ENCODE data around the gene KATNB1.

Gene KATNB1

DNA sequence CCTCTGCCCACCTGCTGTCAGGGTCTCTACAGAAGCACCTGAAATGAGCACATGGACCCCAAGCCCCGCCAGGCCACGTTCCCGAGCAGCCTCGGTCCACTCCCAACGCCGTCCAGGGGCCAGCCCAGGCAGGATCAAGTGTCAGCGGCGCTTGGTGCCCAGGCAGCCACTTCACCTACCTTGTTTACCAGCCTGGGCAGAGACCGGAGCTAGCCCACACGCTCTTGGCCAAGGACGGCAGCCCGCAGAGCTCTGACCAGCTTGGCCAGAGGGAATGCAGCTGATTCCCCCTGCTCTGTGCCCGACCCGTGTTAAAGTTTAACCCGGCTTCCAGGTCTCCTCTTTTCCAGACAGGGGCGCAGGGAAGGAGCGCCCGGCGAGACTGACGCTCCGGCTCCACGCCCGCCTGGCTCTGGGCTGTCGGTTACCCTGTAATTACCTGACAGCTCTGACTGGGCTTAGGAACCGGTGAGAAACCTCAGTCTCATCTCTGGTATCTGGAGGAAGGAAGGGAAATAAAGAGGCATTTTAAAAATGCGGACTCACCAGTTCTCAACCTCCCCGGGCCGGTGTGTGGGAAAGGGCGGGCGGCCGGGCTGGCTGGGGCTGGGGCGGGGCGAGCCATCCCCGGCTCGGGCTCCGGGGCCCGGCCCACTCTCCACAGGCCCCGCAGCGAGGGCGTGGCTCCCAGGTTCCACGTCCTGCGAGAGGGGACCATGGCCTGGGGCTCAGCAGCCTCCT is 62.1 kb downstream of the KATNB1 start:
- DNase-seq = no peak

DNA sequence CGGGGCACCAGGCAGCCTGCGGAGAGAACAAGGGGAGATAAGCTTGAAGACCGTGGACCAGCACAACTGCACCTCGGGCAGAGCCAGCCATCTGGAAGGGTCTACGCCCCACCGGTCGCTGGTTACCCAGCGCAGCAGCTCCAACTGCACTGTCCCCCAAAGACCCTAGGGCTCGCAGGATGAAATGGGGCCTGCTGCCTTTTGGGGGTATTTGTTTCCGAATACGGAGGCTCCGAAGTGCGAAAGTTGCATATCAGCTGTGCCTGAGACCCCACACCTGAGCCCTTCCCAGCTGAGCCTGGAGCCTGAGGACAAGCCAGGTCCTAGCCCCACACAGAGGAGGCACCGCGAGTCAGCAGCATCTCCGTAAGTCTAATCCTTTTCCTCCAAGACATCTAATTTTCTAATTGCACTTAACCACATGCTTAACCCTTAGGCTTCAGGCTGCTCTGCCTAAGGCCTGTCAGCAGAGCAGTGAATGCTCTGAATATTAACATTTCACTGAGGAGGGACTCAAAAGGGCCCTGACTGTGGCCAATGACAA is 62.8 kb downstream of the KATNB1 start:
- DNase-seq = no peak

DNA sequence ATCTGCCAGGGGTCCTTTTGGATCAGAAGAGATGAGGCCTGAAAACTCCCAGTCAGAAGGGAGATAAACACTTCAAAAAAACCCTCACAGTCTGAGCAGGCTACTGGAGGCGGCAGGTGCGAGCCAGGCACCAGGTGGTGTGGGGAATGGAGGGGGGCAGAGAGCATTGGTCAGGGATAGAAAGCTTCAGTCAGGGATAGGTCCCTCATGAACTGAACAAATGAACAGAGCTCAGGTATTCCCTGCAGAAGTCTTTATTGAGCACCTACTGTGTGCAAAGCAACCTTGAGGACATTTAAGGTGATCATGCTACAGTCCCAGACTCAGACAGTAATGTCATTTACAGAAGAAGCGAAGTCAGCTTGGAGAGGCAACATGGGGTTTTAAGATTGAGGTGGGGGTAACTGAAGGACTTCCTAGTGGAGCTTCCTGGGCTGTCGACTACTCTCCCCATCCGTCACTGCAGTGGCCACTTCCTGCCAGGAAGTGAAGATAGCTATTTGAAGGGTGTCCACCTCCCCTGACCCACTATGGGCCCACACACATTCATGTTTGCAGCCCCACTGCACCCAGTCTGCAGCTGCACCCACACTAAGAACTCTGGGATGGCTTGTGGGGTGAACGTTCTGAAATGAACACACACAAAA is 63.5 kb downstream of the KATNB1 start:
- DNase-seq = no peak

DNA sequence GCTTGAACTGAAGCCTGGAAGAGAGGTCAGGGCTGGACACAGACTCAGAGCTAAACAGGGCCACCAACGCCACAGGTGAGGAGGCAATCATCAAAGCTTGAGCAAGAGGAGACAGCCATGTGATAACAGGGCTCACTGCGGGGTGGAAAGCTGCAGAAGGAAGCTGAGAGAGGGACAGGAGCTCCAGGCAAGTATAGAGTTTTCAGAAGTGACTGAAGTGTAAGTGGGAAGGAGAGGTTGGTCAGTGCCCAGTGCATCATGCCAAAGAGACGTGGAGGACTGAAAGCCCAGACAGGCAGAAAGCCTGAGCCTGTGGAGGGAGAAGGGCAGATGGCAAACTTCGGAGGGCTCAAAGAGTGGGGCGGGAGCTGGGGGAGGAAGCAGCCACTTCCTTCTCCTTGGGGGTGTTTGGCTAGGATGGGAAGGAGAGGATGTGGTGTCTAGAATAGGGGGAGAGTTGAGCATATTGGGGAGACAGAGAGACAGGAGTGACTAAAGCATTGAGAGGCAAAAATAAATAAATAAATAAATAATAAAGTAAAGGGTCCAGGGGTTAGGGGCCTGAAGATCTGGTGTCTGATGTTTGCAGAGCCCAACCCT is 64.1 kb downstream of the KATNB1 start:
- no peak for DNase-seq

DNA sequence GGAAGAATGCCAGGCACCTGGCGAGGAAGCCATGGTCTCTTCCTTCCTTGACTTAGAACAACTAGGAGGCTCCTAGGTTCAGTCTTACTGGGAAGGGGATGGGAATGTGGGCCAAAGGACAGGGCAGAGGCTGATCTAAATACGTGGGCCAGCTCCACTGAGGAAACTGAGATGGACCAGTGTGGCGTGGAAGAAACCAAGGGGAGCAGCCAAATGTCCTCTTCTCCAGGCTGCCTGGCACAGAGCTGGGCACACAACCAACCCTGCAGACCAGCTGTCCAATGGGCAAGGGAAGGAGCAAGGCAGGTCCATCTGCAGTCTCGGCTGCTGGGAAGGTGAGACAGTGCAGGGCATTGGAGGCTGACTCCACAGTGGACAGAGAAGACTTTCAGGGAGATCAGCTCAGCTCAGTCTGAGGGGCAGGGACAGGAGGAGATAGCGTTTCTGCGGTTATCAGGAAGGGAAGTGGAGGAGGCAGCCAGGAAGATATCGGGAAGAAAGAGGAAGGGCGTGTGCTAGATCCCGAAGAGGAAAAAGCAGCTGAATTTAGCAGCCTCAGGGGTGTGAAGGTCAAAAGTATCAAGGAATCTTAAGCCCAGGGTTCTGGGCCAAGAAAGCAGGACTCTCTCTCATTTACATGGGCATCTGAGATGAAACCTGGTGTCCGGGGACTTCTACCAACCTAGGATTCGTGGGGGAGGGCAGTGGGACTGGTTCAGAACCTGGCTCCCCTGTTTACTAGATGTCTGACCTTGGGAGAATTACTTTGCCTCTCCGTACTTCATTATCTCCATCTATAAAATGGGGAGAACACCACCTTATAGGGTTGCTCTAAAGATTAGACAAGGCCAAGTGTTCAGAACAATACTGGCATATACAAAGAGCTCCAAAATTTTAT is 64.9 kb downstream of the KATNB1 start:
- DNase-seq = no peak

DNA sequence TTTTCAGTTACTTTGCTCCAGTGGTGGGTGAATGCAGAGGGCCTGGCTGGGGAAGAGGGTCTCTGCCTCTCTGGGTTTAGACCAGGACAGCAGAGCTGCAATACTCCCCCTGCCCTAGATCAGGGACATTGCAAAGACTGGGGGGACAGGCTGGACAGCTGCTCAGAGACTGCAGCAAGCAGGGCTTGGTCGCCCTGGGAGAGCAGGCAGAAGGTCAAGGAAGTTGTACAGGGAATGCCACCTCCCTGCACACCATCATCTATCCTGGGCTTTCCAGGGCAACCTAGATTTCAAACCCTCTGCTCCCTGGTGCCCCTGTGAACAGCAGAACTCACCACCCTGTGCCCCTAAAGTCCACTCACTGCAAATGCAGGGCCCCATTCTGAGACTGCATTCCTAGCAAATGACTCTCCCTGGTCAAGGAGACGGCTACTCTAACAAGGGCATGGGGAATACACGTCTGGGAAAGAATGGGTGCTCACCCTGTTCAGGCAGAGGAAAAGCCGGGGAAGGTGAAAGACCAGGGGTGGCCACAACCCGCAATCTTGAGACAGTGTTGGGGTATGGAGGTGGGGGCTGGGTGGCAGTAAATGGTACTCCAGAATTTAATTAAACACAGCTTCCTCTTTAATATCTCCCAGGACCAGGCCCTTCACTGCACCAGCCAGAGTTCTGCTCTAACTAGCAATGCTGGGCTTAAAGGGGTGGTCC is 65.7 kb downstream of the KATNB1 start:
- no peak for DNase-seq

DNA sequence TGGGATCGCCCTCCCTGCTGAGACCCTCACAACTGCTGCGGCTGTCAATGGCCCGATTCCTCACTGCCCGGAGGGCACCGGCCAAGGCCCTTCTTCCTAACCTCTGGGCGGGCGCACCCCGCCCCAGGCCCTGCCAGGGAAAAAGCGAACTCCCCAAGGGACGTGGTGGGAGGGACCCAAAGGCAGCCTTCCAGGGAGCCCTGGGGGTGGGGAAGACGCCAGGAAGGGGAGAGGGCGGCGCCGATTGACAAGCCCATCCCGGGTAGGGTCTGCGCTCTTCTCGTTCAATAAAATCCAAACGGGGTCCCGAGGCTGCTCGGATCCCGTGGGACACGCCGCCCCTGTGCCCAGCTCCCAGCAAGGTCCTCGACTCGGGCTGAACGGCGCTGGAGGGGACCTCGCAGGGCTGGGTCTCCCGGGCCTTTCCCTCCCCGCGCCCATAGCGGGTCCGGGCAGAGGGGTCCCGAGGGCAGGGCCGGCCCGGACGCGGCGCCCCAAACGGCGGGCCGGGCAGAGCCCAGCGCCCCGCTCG is 66.3 kb downstream of the KATNB1 start:
- no peak for DNase-seq

DNA sequence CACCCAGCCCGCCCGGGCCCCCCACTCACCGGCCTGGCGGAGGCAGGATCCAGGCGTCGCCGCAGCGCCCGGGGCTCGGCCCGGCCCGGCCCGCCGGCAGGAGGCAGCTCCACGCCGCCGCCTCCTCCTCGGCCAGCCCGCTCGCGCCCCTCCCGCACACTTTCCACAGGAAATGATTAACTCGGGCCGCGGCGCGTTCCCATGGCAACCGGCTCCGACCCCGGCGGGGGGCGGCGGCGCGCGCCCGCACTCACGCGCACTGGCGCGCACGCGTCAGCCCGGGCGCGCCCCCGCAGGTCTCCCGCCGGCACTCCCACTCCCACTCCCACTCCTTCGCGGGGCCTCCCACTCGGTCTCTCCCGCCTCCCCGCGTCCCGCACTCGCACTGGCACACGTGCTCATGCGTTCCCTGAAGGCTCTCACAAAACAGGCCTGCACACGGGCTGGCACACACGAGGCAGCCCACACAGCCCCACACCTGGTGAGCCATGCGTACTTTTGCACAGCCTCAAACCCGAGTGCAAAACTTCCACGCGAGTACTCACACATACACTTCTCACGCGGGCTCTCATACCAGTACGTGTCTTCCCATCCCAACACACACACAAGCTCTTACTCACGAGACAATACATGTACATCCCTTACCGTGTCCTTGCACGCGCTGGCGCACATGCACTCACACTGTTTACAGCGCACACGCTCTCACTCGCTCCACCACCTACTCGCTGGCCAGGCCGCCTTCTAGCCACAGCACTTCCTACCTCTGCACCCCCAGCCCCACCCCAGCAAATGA is 67.0 kb downstream of the KATNB1 start, which contains the start of gene KIFC3:
Gene KIFC3 (minus strand): TSS at position 151 of the 793 bp plus-strand sequence. CDS start 4,248 bp downstream, outside the sequence.
- peak; percentile 69 for DNase-seq

DNA sequence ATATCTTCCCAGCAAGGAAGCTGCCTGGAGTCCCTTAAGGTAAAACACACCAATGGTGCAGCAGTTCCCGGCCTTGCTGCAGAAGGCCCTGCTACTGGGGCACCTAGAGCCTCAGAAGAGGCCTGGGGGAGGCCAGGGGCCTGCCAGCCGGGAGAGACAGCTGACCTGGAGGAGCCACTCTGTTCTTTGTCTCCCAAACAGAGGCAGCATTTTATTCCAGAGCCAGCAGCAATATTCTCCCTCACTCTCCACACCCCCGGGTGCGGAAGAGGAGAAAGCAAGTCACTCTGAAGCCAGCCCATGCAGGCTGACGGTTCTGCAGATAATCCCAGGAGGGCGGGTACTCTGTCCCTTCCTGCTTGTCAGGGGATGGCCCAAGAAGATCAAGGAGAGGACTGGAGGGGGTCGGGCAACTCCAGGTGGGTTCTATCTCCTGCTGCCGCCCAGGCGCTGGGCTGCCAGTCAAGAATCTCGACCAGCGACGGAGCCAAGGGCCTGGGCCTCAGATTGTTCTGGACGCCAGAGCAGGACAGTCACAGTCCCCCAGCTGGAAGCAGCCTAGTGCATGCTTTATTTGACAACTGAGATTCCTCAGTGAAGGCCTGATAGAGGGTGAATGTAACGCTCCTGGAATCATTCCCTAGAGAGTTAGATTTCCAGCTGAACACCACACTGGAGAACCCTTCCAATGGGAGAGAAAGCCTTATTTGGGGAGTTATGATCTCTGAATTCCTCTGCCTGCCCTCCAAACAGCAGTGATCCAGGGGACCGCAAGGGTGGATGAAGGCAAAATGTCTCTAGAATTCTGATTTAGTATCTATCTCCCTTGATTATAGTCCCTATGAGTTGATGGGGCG is 67.8 kb downstream of the KATNB1 start:
- no peak for DNase-seq

DNA sequence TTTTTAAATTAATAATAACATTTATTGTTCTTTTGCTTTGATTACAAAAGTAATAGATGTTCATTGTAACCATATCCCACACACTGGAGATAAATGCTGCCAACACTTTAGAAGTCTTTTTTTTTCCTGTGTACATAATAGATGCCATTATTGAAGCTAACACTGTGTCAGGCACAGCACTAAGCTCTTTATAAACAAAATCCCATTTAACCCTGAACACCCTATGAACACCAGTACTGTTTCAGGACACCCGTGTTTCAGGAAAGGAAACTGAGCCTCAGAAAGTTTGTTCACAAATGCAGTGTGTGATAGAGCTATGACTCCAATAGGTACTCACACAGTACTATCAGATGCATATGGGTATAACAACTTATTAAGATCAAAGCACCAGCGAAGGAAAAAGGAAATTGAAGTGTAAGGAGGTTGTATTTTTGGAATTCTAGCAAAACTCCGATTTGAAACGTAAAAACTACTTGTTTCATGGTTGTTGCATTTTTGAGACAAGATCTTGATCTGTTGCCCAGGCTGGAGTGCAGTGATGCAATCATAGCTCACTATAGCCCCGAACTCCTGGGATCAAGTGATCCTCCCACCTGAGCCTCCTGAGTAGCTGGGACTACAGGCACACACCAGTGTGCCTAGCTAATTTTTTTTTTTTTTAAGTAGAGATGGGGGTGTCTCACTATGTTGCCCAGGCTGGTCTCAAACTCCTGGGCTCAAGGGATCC is 68.7 kb downstream of the KATNB1 start:
- DNase-seq = no peak

DNA sequence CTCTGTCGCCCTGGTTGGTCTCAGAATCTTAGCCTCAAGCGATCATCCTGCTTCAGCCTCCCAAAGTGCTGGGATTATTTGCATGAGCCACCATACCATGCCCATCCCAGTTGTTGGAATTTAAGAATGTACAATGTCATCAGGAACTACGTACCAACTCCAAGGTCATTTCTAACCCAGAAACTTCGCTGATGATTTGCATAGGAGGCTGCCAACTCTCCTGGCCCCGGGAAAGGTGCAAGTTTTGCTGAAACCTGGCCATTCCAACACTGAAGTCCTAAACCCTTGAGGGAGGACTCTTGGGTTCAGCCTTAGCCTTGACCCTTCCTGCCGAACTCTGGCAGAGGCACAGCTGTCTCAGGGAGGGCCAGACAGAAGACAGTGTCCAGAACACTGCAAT is 69.6 kb downstream of the KATNB1 start:
- DNase-seq = no peak

Data from activated CD4-positive, alpha-beta T cell treated with anti-CD3 and anti-CD28 coated beads, Interleukin-2, Interleukin-6, amounts not matched to agents 100 ng/mL and 50 ng/mL, durations not matched to agents 16 hours and 8 hours (primary cell).